HEK293 (cell line): ENCODE measurements around the gene CTBP2.

Source experiments
- CTCF ChIA-PET: fragments of 350-600 bp; formaldehyde crosslinking; extraction: SDS; loops from one replicate; lab custom pipeline; 2021; ENCODE audit warnings: antibody characterized with exemption; lab: Yijun Ruan, JAX
- POLR2A ChIA-PET: fragments of 300-600 bp; formaldehyde crosslinking; extraction: SDS; loops from one replicate; lab custom pipeline; 2020; ENCODE audit warnings: antibody characterized with exemption, inconsistent platforms; lab: Yijun Ruan, JAX
- H3K27ac ChIP-seq: fragments of 200-500 bp; sonication (Bioruptor generic); 2 replicates; pipeline ENCODE4 v1.5.1; 2014; ENCODE audit warnings: low read depth, low read length, control low read depth, inconsistent platforms; ENCODE audit errors: extremely low read depth
- H3K36me3 ChIP-seq, 2 experiments: fragments of 200-500 bp in 1 of 2; sonication (Bioruptor generic) in 1 of 2; 1 replicate in 1 of 2; 2 replicates in 1 of 2; pipeline ENCODE4 v1.5.1; 2014 to 2017; ENCODE audit warnings: inconsistent platforms in 2 of 2, low read length in 2 of 2; ENCODE audit not compliant: control insufficient read depth in 2 of 2, insufficient read depth in 1 of 2
- H3K4me1 ChIP-seq: fragments of 200-500 bp; sonication (Bioruptor generic); 2 replicates; pipeline ENCODE4 v1.5.1; 2014; ENCODE audit warnings: mild to moderate bottlenecking, low read length, inconsistent platforms; ENCODE audit not compliant: control insufficient read depth, insufficient read depth
- H3K4me3 ChIP-seq: 2 replicates; pipeline ENCODE4 v1.5.1; 2011; ENCODE audit warnings: low read depth, mild to moderate bottlenecking, control low read depth, low read length, moderate library complexity
- H3K9me3 ChIP-seq: fragments of 200-500 bp; sonication (Bioruptor generic); 2 replicates; pipeline ENCODE4 v1.5.1; 2014; ENCODE audit warnings: low read depth, low read length, inconsistent platforms; ENCODE audit not compliant: control insufficient read depth, insufficient read depth
- BCL11A ChIP-seq: fragments of 450-650 bp; formaldehyde crosslinking; IDR thresholded peaks from 2 replicates; pipeline ENCODE4 v1.5.1; 2016; ENCODE audit warnings: low read depth, missing biosample characterization, missing genetic modification characterization
- CTCF ChIP-seq: fragments of 450-650 bp; formaldehyde crosslinking; IDR thresholded peaks from 2 replicates; pipeline ENCODE4 v1.5.1; 2016; ENCODE audit warnings: missing biosample characterization, missing genetic modification characterization
- GLI4 ChIP-seq: fragments of 450-650 bp; formaldehyde crosslinking; IDR thresholded peaks from 2 replicates; pipeline ENCODE4 v1.5.1; 2016; ENCODE audit warnings: missing biosample characterization, missing genetic modification characterization
- KLF17 ChIP-seq: fragments of 450-650 bp; formaldehyde crosslinking; IDR thresholded peaks from 2 replicates; pipeline ENCODE4 v1.5.1; 2016; ENCODE audit warnings: missing biosample characterization, missing genetic modification characterization
- OVOL3 ChIP-seq: fragments of 450-650 bp; formaldehyde crosslinking; IDR thresholded peaks from 2 replicates; pipeline ENCODE4 v1.5.1; 2016; ENCODE audit warnings: missing biosample characterization, missing genetic modification characterization
- PRDM10 ChIP-seq: fragments of 450-650 bp; formaldehyde crosslinking; IDR thresholded peaks from 2 replicates; pipeline ENCODE4 v1.5.1; 2016; ENCODE audit warnings: missing biosample characterization, missing genetic modification characterization
- SP3 ChIP-seq: fragments of 450-650 bp; formaldehyde crosslinking; IDR thresholded peaks from 2 replicates; pipeline ENCODE4 v1.5.1; 2016; ENCODE audit warnings: missing biosample characterization, missing genetic modification characterization
- ZNF121 ChIP-seq: fragments of 450-650 bp; formaldehyde crosslinking; IDR thresholded peaks from 2 replicates; pipeline ENCODE4 v1.5.1; 2016; ENCODE audit warnings: missing biosample characterization, missing genetic modification characterization
- ZNF132 ChIP-seq: fragments of 450-650 bp; formaldehyde crosslinking; IDR thresholded peaks from 2 replicates; pipeline ENCODE4 v1.5.1; 2017; ENCODE audit warnings: missing biosample characterization, missing genetic modification characterization, borderline replicate concordance
- ZNF157 ChIP-seq: fragments of 450-650 bp; formaldehyde crosslinking; IDR thresholded peaks from 2 replicates; pipeline ENCODE4 v1.5.1; 2016; ENCODE audit warnings: missing biosample characterization, missing genetic modification characterization
- ZNF18 ChIP-seq: fragments of 450-650 bp; formaldehyde crosslinking; IDR thresholded peaks from 2 replicates; pipeline ENCODE4 v1.5.1; 2016; ENCODE audit warnings: missing biosample characterization, missing genetic modification characterization
- ZNF707 ChIP-seq: fragments of 450-650 bp; formaldehyde crosslinking; IDR thresholded peaks from 2 replicates; pipeline ENCODE4 v1.5.1; 2016; ENCODE audit warnings: missing biosample characterization, missing genetic modification characterization
- ZNF791 ChIP-seq: fragments of 450-650 bp; formaldehyde crosslinking; IDR thresholded peaks from 2 replicates; pipeline ENCODE4 v1.5.1; 2016; ENCODE audit warnings: missing biosample characterization, missing genetic modification characterization
- ZSCAN16 ChIP-seq: fragments of 450-650 bp; formaldehyde crosslinking; IDR thresholded peaks from 2 replicates; pipeline ENCODE4 v1.5.1; 2016; ENCODE audit warnings: missing biosample characterization, missing genetic modification characterization
- ZXDB ChIP-seq: fragments of 450-650 bp; formaldehyde crosslinking; IDR thresholded peaks from 2 replicates; pipeline ENCODE4 v1.5.1; 2016; ENCODE audit warnings: missing biosample characterization, missing genetic modification characterization

The CTBP2 gene

GRCh38 chr10:124974131-124974530 is 186.2 kb downstream of the CTBP2 start:
- Histone ChIP-seq H3K27ac (no peak overlapping the region), H3K4me1 (peaks cover 8% of the 10 kb centered on the region; the same call in 1 of the 2 replicates), H3K9me3 (no peaks in the 10 kb centered on the region), H3K36me3 (peaks cover 34 to 41% of the 10 kb centered on the region in 2 experiments), H3K4me3 (no peak overlapping the region)
- POLR2A ChIA-PET, result no interaction called here
- CTCF ChIA-PET, result no interaction called here
- TF ChIP-seq SP3 (tag by site-specific recombination) (no peak), ZNF18 (no peak), KLF17 (tag by site-specific recombination) (no peak), ZNF791 (tag by site-specific recombination) (no peak), OVOL3 (tag by site-specific recombination) (no peak), ZNF157 (tag by site-specific recombination) (no peak), ZNF132 (tag by site-specific recombination) (no peak), ZXDB (tag by site-specific recombination) (no peak), ZNF707 (no peak), CTCF (tag by site-specific recombination) (no peak), ZSCAN16 (tag by site-specific recombination) (no peak), PRDM10 (tag by site-specific recombination) (no peak), GLI4 (tag by site-specific recombination) (no peak)
- TF ChIP-seq, all 188 proteins: peak for 0

GRCh38 chr10:124972637-124973036 is 187.7 kb downstream of the CTBP2 start:
- peaks cover 44% of the 10 kb centered on the region in 2 experiments for H3K36me3 ChIP-seq
- TF ChIP-seq ZNF121 (tag by site-specific recombination), result peak; percentile 64
- TF ChIP-seq BCL11A, result no peak
- TF ChIP-seq, all 188 proteins: peak for 1
- Histone ChIP-seq H3K4me3 (no peak overlapping the region), H3K4me1 (peaks cover under 1% of the 10 kb centered on the region; the same call in 1 of the 2 replicates), H3K27ac (no peak overlapping the region), H3K9me3 (no peaks in the 10 kb centered on the region)
- POLR2A ChIA-PET, result no interaction called here
- CTCF ChIA-PET, result interaction anchor here (0.6 to 0.9 kb wide), 2 partner anchors 19 to 76 kb away, joined by 4 to 5 read pairs; no protein-coding TSS in a partner anchor
